Ishikawa (cell line): ENCODE results near the gene C19orf38.

Experiments used
- CEBPB ChIP-seq: IDR thresholded peaks from 2 replicates; pipeline ENCODE4 v1.6.1; 2012
- EGR1 ChIP-seq: IDR thresholded peaks from 2 replicates; pipeline ENCODE4 v1.6.1; 2012
- EP300 ChIP-seq: IDR thresholded peaks from 2 replicates; pipeline ENCODE4 v1.6.1; 2012; ENCODE audit warnings: borderline replicate concordance
- NFIC ChIP-seq: IDR thresholded peaks from 2 replicates; pipeline ENCODE4 v1.6.1; 2012
- RAD21 ChIP-seq: IDR thresholded peaks from 2 replicates; pipeline ENCODE4 v1.6.1; 2012; ENCODE audit warnings: low read depth
- TAF1 ChIP-seq: IDR thresholded peaks from 2 replicates; pipeline ENCODE4 v1.6.1; 2012; ENCODE audit warnings: low read depth, mild to moderate bottlenecking
- TEAD4 ChIP-seq: IDR thresholded peaks from 2 replicates; pipeline ENCODE4 v1.6.1; 2012

DNA sequence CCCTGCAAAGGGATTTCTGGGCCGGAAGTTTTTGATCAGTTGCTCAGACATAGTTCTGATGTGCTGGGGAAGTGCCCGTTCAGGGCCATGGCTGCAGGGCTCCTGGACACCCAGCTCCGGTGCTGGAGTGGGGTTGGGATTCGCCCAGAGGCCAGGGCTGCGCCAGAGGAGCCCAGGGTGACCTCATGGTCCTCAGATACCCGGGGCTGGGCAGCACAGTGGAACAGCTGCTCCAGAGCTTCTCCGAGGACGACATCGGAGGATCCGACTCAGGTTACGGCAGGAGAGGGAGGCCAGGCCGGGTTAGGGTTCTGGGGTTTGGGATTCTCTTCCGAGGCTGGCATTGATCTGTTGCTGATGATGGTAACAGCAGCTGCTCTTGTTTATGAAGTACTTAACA is 44.0 kb downstream of the C19orf38 start:
- no peak for TF ChIP-seq TEAD4
- no peak for TF ChIP-seq EP300
- no peak for TF ChIP-seq EGR1
- no peak for TF ChIP-seq RAD21
- no peak for TF ChIP-seq CEBPB
- TF ChIP-seq NFIC: no peak
- TF ChIP-seq TAF1: no peak
